Right lobe of liver (tissue), 4 donors: Measurements from ENCODE around the gene SPRED2.

ENCODE experiments used
- POLR2A ChIP-seq: fragments of 450-650 bp; IDR thresholded peaks from one replicate; pipeline ENCODE4 v1.6.1; 2017; ENCODE audit warnings: antibody characterized with exemption, mild to moderate bottlenecking
- TF ChIP-seq, protein P1 (sequence below), 4 donors: fragments of 200-600 bp in 3 of 4; fragments of 450-650 bp in 1 of 4; IDR thresholded peaks; one replicate each; pipeline versions ENCODE4 v1.5.1 to v1.8.0; 2016 to 2022; ENCODE audit warnings: antibody characterized with exemption in 4 of 4, mild to moderate bottlenecking in 2 of 4
- donor health status: DM: no; HTN: no; CAD: no.
- donor health status: DM: no; HTN: no; CAD: no.
- donor health status: DM: no; HTN: yes; CAD: no.

DNA sequence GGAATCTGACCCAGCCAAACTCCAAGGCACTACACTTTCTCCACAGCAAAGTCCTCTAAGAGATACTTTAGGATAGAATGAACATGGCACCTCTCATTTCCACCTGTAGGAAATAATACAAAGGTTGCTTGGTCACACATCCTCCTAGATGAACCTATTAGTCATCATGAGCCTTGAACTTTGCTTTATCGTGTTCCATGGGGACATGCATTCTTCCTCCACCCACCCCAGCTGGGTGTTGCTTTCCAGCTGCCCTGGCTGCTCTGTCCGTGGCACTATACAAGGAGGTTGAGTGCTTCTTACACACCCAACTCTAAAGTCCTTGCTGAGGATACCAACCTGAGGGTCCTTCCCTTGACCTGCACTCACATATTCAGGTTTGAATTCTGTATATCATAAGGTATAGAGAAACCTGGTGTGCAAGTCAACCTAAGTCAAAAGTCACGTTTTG lies 52.7 kb downstream of the SPRED2 start:
- TF ChIP-seq, protein P1, sequence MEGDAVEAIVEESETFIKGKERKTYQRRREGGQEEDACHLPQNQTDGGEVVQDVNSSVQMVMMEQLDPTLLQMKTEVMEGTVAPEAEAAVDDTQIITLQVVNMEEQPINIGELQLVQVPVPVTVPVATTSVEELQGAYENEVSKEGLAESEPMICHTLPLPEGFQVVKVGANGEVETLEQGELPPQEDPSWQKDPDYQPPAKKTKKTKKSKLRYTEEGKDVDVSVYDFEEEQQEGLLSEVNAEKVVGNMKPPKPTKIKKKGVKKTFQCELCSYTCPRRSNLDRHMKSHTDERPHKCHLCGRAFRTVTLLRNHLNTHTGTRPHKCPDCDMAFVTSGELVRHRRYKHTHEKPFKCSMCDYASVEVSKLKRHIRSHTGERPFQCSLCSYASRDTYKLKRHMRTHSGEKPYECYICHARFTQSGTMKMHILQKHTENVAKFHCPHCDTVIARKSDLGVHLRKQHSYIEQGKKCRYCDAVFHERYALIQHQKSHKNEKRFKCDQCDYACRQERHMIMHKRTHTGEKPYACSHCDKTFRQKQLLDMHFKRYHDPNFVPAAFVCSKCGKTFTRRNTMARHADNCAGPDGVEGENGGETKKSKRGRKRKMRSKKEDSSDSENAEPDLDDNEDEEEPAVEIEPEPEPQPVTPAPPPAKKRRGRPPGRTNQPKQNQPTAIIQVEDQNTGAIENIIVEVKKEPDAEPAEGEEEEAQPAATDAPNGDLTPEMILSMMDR (IDR thresholded peaks at IDR 0.05), result peak in 1 of 4 donors; percentile 23
- no peak for TF ChIP-seq POLR2A
